Mucosa of descending colon (tissue), 3 donors: ENCODE data around the gene KLRC3. TPM values are rescaled to one million over a fixed set of nuclear protein-coding genes. Genes with fewer than 3 reads are reported as not detected.
A peak's percentile ranks its signal among the peaks of the same experiment; 100 is the strongest.
"Not testable (repeated sequence)": the region's sequence is repeated elsewhere in the genome, so short reads cannot be mapped to it uniquely, and the experiment has no call there.

Experiments used
- ATAC-seq: fragments of 200-7000 bp; cut with Tn5 transposase; one replicate; pipeline ENCODE4 v1.9.1; 2020; ENCODE audit warnings: mild to moderate bottlenecking, moderate library complexity
- DNase-seq, 3 donors: peaks; one replicate each; pipeline ENCODE4 v3.0.0-alpha.2; 2020
- H3K36me3 ChIP-seq: fragments of 200-600 bp; one replicate; pipeline ENCODE4 v1.8.0; 2021; ENCODE audit warnings: low read depth, mild to moderate bottlenecking
- H3K4me1 ChIP-seq: fragments of 200-600 bp; one replicate; pipeline ENCODE4 v1.8.0; 2021; ENCODE audit warnings: low read depth, mild to moderate bottlenecking
- H3K4me3 ChIP-seq: fragments of 200-600 bp; one replicate; pipeline ENCODE4 v1.8.0; 2021; ENCODE audit warnings: mild to moderate bottlenecking
- H3K9me3 ChIP-seq: fragments of 200-600 bp; one replicate; pipeline ENCODE4 v1.8.0; 2021; ENCODE audit warnings: mild to moderate bottlenecking
- intact Hi-C, 2 donors: fragments of 100-400 bp; cut with DNase I in 1 of 2; cut with micrococcal nuclease in 1 of 2; formaldehyde crosslinking; loops; one replicate each; pipeline versions ENCODE4 v1.11.0 to v1.11.1; 2022; cut with DNase I, micrococcal nuclease
- total RNA-seq, 3 donors: library from RNA; stranded (reverse); fragmentation: NEBNext Ultra II Directional in 2 of 3; extraction: Animal tissue kit (Norgen Biotek cat#: 25700) in 2 of 3; gene quantifications; one replicate each; pipeline versions ENCODE4 v1.2.1 to v1.2.4, GENCODE V29; 2021 to 2023
- TF ChIP-seq, protein P1 (sequence below): fragments of 200-600 bp; IDR thresholded peaks from one replicate; pipeline ENCODE4 v1.8.0; 2022; ENCODE audit warnings: antibody characterized with exemption, mild to moderate bottlenecking
- donor health status: DM: no; HTN: no; CAD: no; lungs with moderate emphysema.
- donor health status: DM: no; HTN: no; CAD: no.
- donor health status: DM: no; HTN: yes; CAD: no.

The KLRC3 gene
- total RNA-seq, 3 donors from 2014 or later, result 0.54 to 0.81 (median 0.58) TPM

DNA sequence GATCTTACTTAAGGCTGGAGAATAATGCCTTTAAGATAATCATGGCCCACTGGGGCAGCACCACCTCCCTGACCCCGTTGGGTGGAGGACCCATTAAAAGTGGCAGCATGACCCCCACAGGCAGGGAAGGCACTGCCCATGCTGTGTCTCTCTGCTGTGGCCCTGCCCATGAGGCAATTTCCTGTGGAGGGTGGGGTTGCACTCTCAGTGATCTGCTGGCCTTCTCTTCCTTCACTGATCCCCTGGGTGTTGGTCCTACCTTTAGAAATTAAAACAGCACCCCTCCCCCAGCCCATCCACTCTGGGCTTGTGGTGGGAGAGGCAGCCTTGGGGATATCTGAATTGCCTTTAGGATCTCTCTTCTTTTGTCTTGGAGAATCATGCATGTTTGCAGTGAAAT is 47.8 kb downstream of the KLRC3 start:
- intact Hi-C loops, result no loop called here
- TF ChIP-seq, protein P1, sequence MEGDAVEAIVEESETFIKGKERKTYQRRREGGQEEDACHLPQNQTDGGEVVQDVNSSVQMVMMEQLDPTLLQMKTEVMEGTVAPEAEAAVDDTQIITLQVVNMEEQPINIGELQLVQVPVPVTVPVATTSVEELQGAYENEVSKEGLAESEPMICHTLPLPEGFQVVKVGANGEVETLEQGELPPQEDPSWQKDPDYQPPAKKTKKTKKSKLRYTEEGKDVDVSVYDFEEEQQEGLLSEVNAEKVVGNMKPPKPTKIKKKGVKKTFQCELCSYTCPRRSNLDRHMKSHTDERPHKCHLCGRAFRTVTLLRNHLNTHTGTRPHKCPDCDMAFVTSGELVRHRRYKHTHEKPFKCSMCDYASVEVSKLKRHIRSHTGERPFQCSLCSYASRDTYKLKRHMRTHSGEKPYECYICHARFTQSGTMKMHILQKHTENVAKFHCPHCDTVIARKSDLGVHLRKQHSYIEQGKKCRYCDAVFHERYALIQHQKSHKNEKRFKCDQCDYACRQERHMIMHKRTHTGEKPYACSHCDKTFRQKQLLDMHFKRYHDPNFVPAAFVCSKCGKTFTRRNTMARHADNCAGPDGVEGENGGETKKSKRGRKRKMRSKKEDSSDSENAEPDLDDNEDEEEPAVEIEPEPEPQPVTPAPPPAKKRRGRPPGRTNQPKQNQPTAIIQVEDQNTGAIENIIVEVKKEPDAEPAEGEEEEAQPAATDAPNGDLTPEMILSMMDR, result no peak
- Histone ChIP-seq H3K9me3 (no peaks in the 10 kb centered on the region), H3K36me3 (no peaks in the 10 kb centered on the region), H3K4me3 (no peak overlapping the region), H3K4me1 (peaks cover 18% of the 10 kb centered on the region)
- peak; percentile 73 to 78 (median 73) for DNase-seq
- ATAC-seq, result peak; percentile 98

DNA sequence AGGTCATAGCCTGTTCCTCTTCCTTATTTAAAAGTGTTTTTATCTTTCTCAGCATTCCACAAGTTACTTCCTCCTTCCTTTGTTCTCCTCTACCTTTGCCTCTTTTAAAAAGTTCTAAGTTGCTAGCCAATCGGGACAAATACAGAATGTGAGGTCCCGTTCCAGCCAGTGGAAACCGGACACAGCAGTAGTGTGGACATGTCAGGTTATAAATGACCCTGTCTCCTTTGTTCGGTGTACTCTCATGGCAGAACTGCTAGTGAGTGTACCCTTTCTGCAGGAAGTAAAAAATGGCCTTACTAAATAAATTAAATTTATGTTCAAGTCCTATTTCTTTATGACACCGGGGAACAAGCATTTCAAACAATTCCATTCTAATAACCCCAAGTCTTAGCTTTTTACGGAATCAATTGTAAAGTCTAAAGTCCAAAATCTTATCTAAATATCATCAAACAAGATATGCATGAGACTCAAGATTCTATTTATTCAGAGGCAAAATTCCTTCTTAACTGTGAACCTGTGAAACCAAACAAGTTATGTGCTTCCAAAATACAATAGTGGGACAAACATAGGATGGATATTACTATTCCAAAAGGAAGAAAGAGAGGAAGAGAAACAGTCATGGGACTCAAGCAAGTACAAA is 48.4 kb downstream of the KLRC3 start:
- H3K9me3 ChIP-seq, H3K36me3 ChIP-seq, intact Hi-C loops, H3K4me3 ChIP-seq: not testable (repeated sequence)
- peak; percentile 77 for ATAC-seq
- peaks cover 18% of the 10 kb centered on the region for H3K4me1 ChIP-seq
- DNase-seq, result peak in 1 of 3 donors; percentile 34

DNA sequence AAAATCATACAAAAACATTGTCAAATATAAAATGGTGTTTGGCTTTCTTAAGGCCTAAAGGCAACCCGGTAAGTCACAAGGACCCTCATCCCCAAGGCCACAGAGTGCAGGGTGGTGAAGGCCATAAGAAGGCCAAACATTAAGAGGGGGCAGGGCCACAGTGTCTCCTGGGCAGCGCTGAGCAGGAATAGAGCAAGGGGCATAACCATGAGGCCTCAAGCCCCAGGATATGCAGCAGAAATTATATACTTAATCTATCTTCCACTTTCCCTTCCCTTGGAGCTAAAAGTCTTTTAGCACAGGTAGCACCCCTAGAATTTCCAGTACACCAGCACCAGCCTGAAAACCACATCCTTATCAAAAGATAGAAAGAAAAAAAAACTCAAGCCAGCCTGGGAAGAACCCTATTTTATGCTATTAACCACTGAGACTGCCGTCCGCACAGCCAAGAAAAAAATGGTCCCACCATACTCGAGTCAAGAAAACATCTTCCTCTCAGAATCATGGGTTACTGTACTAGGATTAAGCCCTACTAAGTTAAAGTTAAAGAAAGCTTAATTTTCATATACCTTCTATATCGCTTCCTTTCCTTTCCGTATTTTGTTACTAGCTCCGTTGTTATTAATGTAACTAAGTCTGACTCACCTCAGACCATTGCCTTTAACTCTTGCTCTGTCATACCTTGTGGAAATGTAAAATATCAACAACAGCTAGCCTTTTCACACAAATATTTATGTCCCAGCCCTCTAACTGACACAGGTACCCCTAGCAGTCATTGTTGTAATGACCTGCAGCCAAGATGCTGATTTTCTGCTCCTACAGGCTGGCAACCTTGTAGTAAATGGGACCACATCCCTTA is 50.6 kb downstream of the KLRC3 start:
- no peak for DNase-seq
- TF ChIP-seq, protein P1, result no peak
- no peaks in the 10 kb centered on the region for H3K36me3 ChIP-seq
- ATAC-seq, result no peak
- H3K4me3 ChIP-seq, result no peak overlapping the region
- H3K9me3 ChIP-seq, result no peaks in the 10 kb centered on the region
- intact Hi-C loops, result no loop called here
- peaks cover 25% of the 10 kb centered on the region for H3K4me1 ChIP-seq

DNA sequence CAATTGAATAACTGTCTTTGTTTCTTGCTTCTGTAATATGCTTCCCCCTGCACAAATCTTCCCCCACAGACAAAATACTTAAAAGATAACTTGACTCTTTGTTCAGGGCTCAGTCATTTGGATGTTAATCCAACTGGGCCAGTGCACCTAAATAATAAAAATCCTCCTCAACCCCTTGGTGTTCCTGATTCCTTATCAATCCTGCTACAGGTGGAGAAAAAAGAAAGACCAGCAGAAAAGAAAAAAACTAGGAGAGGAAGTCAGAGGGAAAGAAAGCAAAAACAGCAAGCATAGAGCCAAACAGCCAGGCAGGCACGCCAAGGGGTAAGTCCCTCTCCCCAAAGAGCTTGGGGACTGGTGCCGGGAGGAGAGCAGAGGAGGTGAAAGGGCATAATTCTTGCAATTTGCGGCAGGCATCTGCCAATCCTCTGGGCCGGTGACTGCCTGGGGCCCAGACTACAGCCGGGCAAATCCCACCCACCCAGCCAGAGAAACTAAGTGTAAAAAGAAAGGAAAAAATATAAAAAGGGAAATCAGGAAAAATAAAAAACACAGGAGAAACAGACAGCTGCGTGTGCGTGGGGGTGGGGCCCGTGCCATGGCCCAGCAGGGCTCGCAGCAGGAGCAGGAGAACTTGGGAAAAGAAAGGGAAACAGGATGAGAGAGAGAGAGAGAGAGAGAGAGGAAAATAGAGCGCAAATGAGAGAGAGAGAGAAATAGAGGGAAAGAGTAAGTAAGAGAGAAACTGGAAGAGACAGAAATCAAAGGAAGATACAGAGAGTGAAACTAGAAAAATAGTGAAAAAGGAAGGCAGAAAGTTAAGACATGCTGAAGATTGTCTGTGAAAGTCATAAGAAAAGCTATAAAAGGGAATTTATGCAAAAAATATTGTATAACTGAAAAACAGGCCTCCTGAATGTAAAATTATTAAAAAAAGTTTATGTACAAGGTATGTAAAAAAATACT is 51.9 kb downstream of the KLRC3 start:
- no peak for DNase-seq

DNA sequence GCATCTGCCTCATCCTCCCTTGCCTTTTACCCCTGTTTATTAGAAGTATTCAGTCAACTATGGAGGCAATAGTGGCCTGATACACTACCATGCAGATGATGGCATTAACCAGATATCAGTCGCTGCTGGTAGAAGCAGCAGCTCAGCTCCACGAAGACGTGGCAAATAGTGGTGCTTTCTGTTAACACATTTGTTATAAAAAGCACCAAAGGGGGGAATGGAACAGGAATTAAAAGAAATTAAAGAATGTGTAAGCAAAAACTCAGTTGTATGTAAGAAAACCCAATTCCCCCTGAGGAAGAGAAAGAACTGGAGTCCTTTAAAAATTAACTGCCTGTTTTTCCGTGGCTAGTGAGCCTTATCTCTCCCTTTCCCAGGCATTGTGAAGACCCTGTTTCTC is 52.7 kb downstream of the KLRC3 start:
- ATAC-seq, intact Hi-C loops, DNase-seq, H3K4me3 ChIP-seq, H3K9me3 ChIP-seq, H3K36me3 ChIP-seq: not testable (repeated sequence)
- peaks cover 25% of the 10 kb centered on the region for H3K4me1 ChIP-seq

More for the DNA sequence above, 51.9 kb downstream of the KLRC3 start:
- no peaks in the 10 kb centered on the region for H3K36me3 ChIP-seq
- no peak for ATAC-seq
- H3K4me3 ChIP-seq, result no peak overlapping the region
- peaks cover 30% of the 10 kb centered on the region for H3K4me1 ChIP-seq
- intact Hi-C loops, result no loop called here
- H3K9me3 ChIP-seq, result no peaks in the 10 kb centered on the region
- TF ChIP-seq, protein P1, result no peak

DNA sequence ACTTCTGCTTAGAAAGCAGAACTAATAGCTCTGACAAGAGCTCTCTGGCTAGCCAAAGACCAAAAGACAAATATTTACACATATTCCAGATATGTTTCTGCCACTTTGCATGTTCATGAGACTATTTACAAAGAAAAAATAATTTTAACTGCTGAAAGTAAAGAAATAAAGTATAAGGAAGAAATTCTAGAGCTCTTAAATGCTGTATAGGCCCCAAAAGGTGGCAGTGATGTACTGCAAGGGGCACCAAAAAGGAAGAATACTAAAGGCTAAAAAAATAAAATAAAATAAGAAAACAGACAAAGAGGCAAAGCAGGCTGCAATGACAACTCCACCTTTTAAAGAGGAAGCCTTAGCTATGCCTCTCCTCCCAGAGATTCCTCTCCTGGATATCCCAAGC is 53.5 kb downstream of the KLRC3 start:
- intact Hi-C loops, result no loop called here
- H3K4me1 ChIP-seq, result peaks cover 24% of the 10 kb centered on the region
- H3K36me3 ChIP-seq, result no peaks in the 10 kb centered on the region
- TF ChIP-seq, protein P1, result no peak
- no peak for ATAC-seq
- no peak overlapping the region for H3K4me3 ChIP-seq
- no peak for DNase-seq
- no peaks in the 10 kb centered on the region for H3K9me3 ChIP-seq
